Spleen (tissue), 7 donors: Measurements from ENCODE around the gene DNPH1.

ENCODE experiments used
- POLR2A ChIP-seq, 3 donors: fragments of 450-650 bp; IDR thresholded peaks; one replicate each; pipeline ENCODE4 v1.5.1; 2017; ENCODE audit warnings: antibody characterized with exemption in 3 of 3, mild to moderate bottlenecking in 1 of 3
- TF ChIP-seq, protein P1 (sequence below), 11 experiments: fragments of 200-600 bp in 7 of 11; fragments of 450-650 bp in 4 of 11; sonication (generic) in 4 of 11; IDR thresholded peaks in 8 of 11; conservative IDR thresholded peaks in 3 of 11; 1 replicate in 7 of 11; 2 replicates in 4 of 11; pipeline versions ENCODE4 v1.4.0 to v1.8.0; 2016 to 2021; ENCODE audit warnings: antibody characterized with exemption in 11 of 11, inconsistent platforms in 4 of 11, mild to moderate bottlenecking in 1 of 11
- donor health status: DM: no; HTN: no; CAD: no; lungs with moderate emphysema.
- donor health status: DM: no; HTN: no; CAD: no.
- donor health status: DM: no; HTN: no; CAD: no.

DNA sequence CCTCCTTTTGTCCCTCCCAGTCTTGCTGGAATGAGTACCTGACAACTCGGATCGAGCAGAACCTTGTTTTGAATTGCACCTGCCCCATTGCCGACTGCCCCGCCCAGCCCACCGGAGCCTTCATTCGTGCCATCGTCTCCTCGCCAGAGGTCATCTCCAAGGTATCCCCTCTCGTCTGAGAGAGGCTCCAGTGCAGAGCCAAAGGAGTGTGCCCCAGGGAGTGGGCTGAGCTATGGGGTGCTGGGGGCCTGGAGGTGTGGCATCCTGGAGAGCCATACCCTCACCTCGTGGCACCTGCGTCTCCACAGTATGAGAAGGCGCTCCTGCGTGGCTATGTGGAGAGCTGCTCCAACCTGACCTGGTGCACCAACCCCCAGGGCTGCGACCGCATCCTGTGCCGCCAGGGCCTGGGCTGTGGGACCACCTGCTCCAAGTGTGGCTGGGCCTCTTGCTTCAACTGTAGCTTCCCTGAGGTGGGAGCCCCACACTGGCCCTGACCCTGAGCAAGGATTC lies 8.8 kb downstream of the DNPH1 start:
- TF ChIP-seq, protein P1, sequence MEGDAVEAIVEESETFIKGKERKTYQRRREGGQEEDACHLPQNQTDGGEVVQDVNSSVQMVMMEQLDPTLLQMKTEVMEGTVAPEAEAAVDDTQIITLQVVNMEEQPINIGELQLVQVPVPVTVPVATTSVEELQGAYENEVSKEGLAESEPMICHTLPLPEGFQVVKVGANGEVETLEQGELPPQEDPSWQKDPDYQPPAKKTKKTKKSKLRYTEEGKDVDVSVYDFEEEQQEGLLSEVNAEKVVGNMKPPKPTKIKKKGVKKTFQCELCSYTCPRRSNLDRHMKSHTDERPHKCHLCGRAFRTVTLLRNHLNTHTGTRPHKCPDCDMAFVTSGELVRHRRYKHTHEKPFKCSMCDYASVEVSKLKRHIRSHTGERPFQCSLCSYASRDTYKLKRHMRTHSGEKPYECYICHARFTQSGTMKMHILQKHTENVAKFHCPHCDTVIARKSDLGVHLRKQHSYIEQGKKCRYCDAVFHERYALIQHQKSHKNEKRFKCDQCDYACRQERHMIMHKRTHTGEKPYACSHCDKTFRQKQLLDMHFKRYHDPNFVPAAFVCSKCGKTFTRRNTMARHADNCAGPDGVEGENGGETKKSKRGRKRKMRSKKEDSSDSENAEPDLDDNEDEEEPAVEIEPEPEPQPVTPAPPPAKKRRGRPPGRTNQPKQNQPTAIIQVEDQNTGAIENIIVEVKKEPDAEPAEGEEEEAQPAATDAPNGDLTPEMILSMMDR (IDR thresholded peaks at IDR 0.05 in 8 of 11, conservative IDR thresholded peaks at IDR 0.05 in 3 of 11), result no peak
- TF ChIP-seq POLR2A (IDR thresholded peaks at IDR 0.05), result no peak
